CD14-positive monocyte (primary cell): Measurements from ENCODE around the gene TMF1. TPM values are rescaled to one million over a fixed set of nuclear protein-coding genes. Genes with fewer than 3 reads are reported as not detected.

Experiments used
- DNase-seq, 3 donors: peaks; one replicate each; pipeline ENCODE4 v3.0.0-alpha.2; 2011 to 2022
- H2AFZ ChIP-seq: 2 replicates; pipeline ENCODE4 v1.6.0; 2012; ENCODE audit warnings: mild to moderate bottlenecking, low read depth, low read length, inconsistent platforms; ENCODE audit not compliant: insufficient read depth, poor library complexity, severe bottlenecking
- H3K27ac ChIP-seq, 2 donors: 1 replicate in 1 of 2; 2 replicates in 1 of 2; pipeline ENCODE4 v1.5.1; 2012 to 2013; ENCODE audit warnings: low read length in 2 of 2, control low read depth in 1 of 2, inconsistent platforms in 1 of 2, low read depth in 1 of 2, mild to moderate bottlenecking in 1 of 2
- H3K27me3 ChIP-seq, 2 donors: one replicate each; pipeline versions ENCODE4 v1.6.0 to v1.6.1; 2011 to 2013; ENCODE audit warnings: low read length in 2 of 2; ENCODE audit not compliant: control insufficient read depth in 2 of 2, insufficient read depth in 2 of 2
- H3K36me3 ChIP-seq, 2 donors: replicated peaks in 1 of 2; 1 replicate in 1 of 2; 2 replicates in 1 of 2; pipeline versions ENCODE4 v1.5.1 to v1.6.1; 2012 to 2013; ENCODE audit warnings: low read length in 2 of 2, control low read depth in 1 of 2, inconsistent platforms in 1 of 2, mild to moderate bottlenecking in 1 of 2; ENCODE audit not compliant: insufficient read depth in 2 of 2, control insufficient read depth in 1 of 2
- H3K4me1 ChIP-seq, 2 donors: 1 replicate in 1 of 2; 2 replicates in 1 of 2; pipeline versions ENCODE4 v1.5.1 to v1.6.1; 2012 to 2013; ENCODE audit warnings: low read length in 2 of 2, control low read depth in 1 of 2, inconsistent platforms in 1 of 2, mild to moderate bottlenecking in 1 of 2, moderate library complexity in 1 of 2; ENCODE audit not compliant: insufficient read depth in 2 of 2, control insufficient read depth in 1 of 2
- H3K4me2 ChIP-seq: replicated peaks from 2 replicates; pipeline ENCODE3; 2012; ENCODE audit warnings: low read length, moderate library complexity, mild to moderate bottlenecking; ENCODE audit not compliant: poor library complexity, severe bottlenecking; ENCODE audit errors: extremely low read depth
- H3K4me3 ChIP-seq, 3 experiments: fragments of 200-600 bp in 1 of 3; sonication (generic) in 1 of 3; replicated peaks in 1 of 3; 1 replicate in 2 of 3; 2 replicates in 1 of 3; pipeline ENCODE4 v1.5.1; 2011 to 2013; ENCODE audit warnings: low read length in 3 of 3, mild to moderate bottlenecking in 3 of 3, control low read depth in 2 of 3, low read depth in 2 of 3, inconsistent platforms in 1 of 3, moderate library complexity in 1 of 3
- H3K79me2 ChIP-seq: 2 replicates; pipeline ENCODE4 v1.6.0; 2012; ENCODE audit warnings: mild to moderate bottlenecking, control low read depth, inconsistent platforms, low read length, moderate library complexity; ENCODE audit not compliant: insufficient read depth
- H3K9ac ChIP-seq: 2 replicates; pipeline ENCODE4 v1.6.0; 2017; ENCODE audit warnings: low read length, mild to moderate bottlenecking; ENCODE audit not compliant: insufficient read depth, poor library complexity, severe bottlenecking
- H3K9me3 ChIP-seq, 2 donors: replicated peaks in 1 of 2; 1 replicate in 1 of 2; 2 replicates in 1 of 2; pipeline versions ENCODE4 v1.5.1 to v1.6.1; 2012 to 2013; ENCODE audit warnings: low read length in 2 of 2, control low read depth in 1 of 2; ENCODE audit not compliant: control insufficient read depth in 1 of 2, insufficient read depth in 1 of 2
- H4K20me1 ChIP-seq: 2 replicates; pipeline ENCODE4 v1.6.0; 2012; ENCODE audit warnings: mild to moderate bottlenecking, low read length, control low read depth, moderate library complexity; ENCODE audit not compliant: insufficient read depth
- H3K27ac Mint-ChIP-seq, 7 donors: one replicate each; pipeline ENCODE4 v1.8.0; 2020; ENCODE audit warnings: mild to moderate bottlenecking in 7 of 7, mixed read lengths in 7 of 7, moderate library complexity in 6 of 7, inconsistent platforms in 2 of 7
- H3K27me3 Mint-ChIP-seq, 3 donors: one replicate each; pipeline ENCODE4 v1.8.0; 2021 to 2022; ENCODE audit warnings: low read depth in 3 of 3, mild to moderate bottlenecking in 3 of 3, mixed read lengths in 3 of 3, moderate library complexity in 3 of 3, inconsistent platforms in 1 of 3
- H3K36me3 Mint-ChIP-seq, 2 donors: one replicate each; pipeline ENCODE4 v1.8.0; 2020; ENCODE audit warnings: mixed read lengths in 2 of 2, inconsistent platforms in 1 of 2, mild to moderate bottlenecking in 1 of 2
- H3K4me1 Mint-ChIP-seq: one replicate; pipeline ENCODE4 v1.8.0; 2020; ENCODE audit warnings: mild to moderate bottlenecking, mixed read lengths
- H3K4me3 Mint-ChIP-seq, 2 donors: one replicate each; pipeline ENCODE4 v1.8.0; 2020; ENCODE audit warnings: mild to moderate bottlenecking in 2 of 2, mixed read lengths in 2 of 2, moderate library complexity in 1 of 2
- H3K9me3 Mint-ChIP-seq, 7 donors: one replicate each; pipeline ENCODE4 v1.8.0; 2020 to 2022; ENCODE audit warnings: mixed read lengths in 7 of 7, mild to moderate bottlenecking in 6 of 7, moderate library complexity in 6 of 7, inconsistent platforms in 2 of 7
- CTCF ChIP-seq: fragments of 200-600 bp; IDR thresholded peaks from one replicate; pipeline ENCODE4 v1.8.0; 2022; ENCODE audit warnings: antibody characterized with exemption, mild to moderate bottlenecking
- WGBS: methylation state at CpG from one replicate; pipeline ENCODE4 v1.1.5; 2013; ENCODE audit warnings: missing lambda C conversion rate; ENCODE audit not compliant: insufficient coverage; 5-methylcytosine and 5-hydroxymethylcytosine counted together
- intact Hi-C, 2 donors: fragments of 100-400 bp; cut with micrococcal nuclease; formaldehyde crosslinking; loops; one replicate each; pipeline versions ENCODE4 v1.15.0 to v1.15.1; 2023
- polyA plus RNA-seq, 3 donors: library from polyadenylated mRNA; depleted of rRNA in 1 of 3; unstranded in 2 of 3; stranded (reverse) in 1 of 3; fragments of 300-500 nt in 2 of 3; fragments of >200 nt in 1 of 3; fragmentation: Illumina TruSeq in 2 of 3; gene quantifications; 1 replicate in 2 of 3; 2 replicates in 1 of 3; pipeline ENCODE4 v1.2.3, GENCODE V29; 2012 to 2021

The TMF1 gene
- polyA plus RNA-seq, 3 donors = 6.4 to 25.6 (median 23.1) TPM

GRCh38 chr3:69087030-69087791 is 35.1 kb upstream of the TMF1 start:
- Histone ChIP-seq H3K9ac (peak overlapping the region; percentile 78), H4K20me1 (peaks cover 53% of the 10 kb centered on the region), H3K79me2 (peaks cover 69% of the 10 kb centered on the region), H3K27ac (peak overlapping the region; percentile 80 to 94), H3K27me3 (no peaks in the 10 kb centered on the region), H3K36me3 (peaks cover 7 to 24% of the 10 kb centered on the region in 2 donors), H3K4me2 (peak overlapping the region; percentile 94), H2AFZ (no peak overlapping the region), H3K9me3 (no peaks in the 10 kb centered on the region), H3K4me3 (peak overlapping the region in 2 of 3 experiments; percentile 75 to 93), H3K4me1 (peaks cover 85 to 89% of the 10 kb centered on the region in 2 donors)
- no CpG with 5 or more reads among the region's 3 CpGs for WGBS
- H3K4me3 Mint-ChIP-seq = peak overlapping the region; percentile 16 to 30
- peaks cover 78% of the 10 kb centered on the region for H3K4me1 Mint-ChIP-seq
- peak overlapping the region in 5 of 7 donors; percentile 14 to 61 (median 57) for H3K27ac Mint-ChIP-seq
- DNase-seq = no peak
- no peak for TF ChIP-seq CTCF
- peaks cover 9 to 18% of the 10 kb centered on the region in 2 donors for H3K36me3 Mint-ChIP-seq
- no peaks in the 10 kb centered on the region for H3K27me3 Mint-ChIP-seq
- no peaks in the 10 kb centered on the region for H3K9me3 Mint-ChIP-seq
- intact Hi-C loops = loop anchor here (5.0 to 10.0 kb wide), 2 partner anchors 35 to 1978 kb away; partner anchors contain the start of gene TMF1 (in 1 of the 2)

GRCh38 chr3:69085833-69086722 is 33.9 kb upstream of the TMF1 start:
- TF ChIP-seq CTCF = no peak
- peaks cover 69% of the 10 kb centered on the region for H3K79me2 ChIP-seq
- H3K27me3 ChIP-seq = no peaks in the 10 kb centered on the region
- peaks cover 82 to 86% of the 10 kb centered on the region in 2 donors for H3K4me1 ChIP-seq
- peak; percentile 50 to 77 (median 67) for DNase-seq
- no peaks in the 10 kb centered on the region for H3K9me3 ChIP-seq
- intact Hi-C loops = loop anchor here (5.0 to 10.0 kb wide), 2 partner anchors 34 to 1979 kb away; partner anchors contain the start of gene TMF1 (in 1 of the 2)
- H3K27ac ChIP-seq = peak overlapping the region; percentile 80 to 94
- Mint-ChIP-seq H3K4me3 (peak overlapping the region; percentile 91 to 96), H3K27me3 (no peaks in the 10 kb centered on the region), H3K4me1 (peaks cover 75% of the 10 kb centered on the region), H3K27ac (peak overlapping the region; percentile 97 to 100 (median 99)), H3K9me3 (no peaks in the 10 kb centered on the region), H3K36me3 (peaks cover 9 to 18% of the 10 kb centered on the region in 2 donors)
- peak overlapping the region; percentile 88 for H2AFZ ChIP-seq
- peak overlapping the region; percentile 94 for H3K4me2 ChIP-seq
- peak overlapping the region; percentile 75 to 93 (median 91) for H3K4me3 ChIP-seq
- WGBS = 0% methylated on average over 1 of the region's 8 CpGs
- peaks cover 48% of the 10 kb centered on the region for H4K20me1 ChIP-seq
- peaks cover 7 to 24% of the 10 kb centered on the region in 2 donors for H3K36me3 ChIP-seq
- peak overlapping the region; percentile 78 for H3K9ac ChIP-seq
